ENCODE measurements around the gene TMEM107.

TMEM107 gene

GRCh38 chr17:8148560-8148959 lies 27.6 kb downstream of the TMEM107 start:
- Mint-ChIP-seq H3K9me3 (no peaks in the 10 kb centered on the region), H3K4me3 (no peak overlapping the region), H3K27me3 (ENCODE audit: low read depth) (no peaks in the 10 kb centered on the region), H3K36me3 (ENCODE audit: low read depth) (peaks cover 34% of the 10 kb centered on the region), H3K27ac (no peak overlapping the region), H3K4me1 (peaks cover 6% of the 10 kb centered on the region)
- no peak for TF ChIP-seq CTCF (IDR thresholded peaks at IDR 0.05; ENCODE audit: unreplicated experiment in 3 of 3)

- Mint-ChIP-seq H3K4me3 (peak overlapping the region in 1 of 3 experiments; percentile 25), H3K4me1 (peaks cover 6% of the 10 kb centered on the region), H3K27me3 (ENCODE audit: low read depth) (no peaks in the 10 kb centered on the region), H3K9me3 (no peaks in the 10 kb centered on the region), H3K36me3 (ENCODE audit: low read depth) (peaks cover 34% of the 10 kb centered on the region), H3K27ac (no peak overlapping the region)
- TF ChIP-seq CTCF (IDR thresholded peaks at IDR 0.05; ENCODE audit: unreplicated experiment in 3 of 3), result no peak
Measured at GRCh38 chr17:8147805-8148404, 28.3 kb downstream of the TMEM107 start.

GRCh38 chr17:8147141-8147804 lies 28.9 kb downstream of the TMEM107 start:
- TF ChIP-seq CTCF (IDR thresholded peaks at IDR 0.05; ENCODE audit: unreplicated experiment in 3 of 3), result no peak
- H3K4me1 Mint-ChIP-seq, result peaks cover 6% of the 10 kb centered on the region
- H3K9me3 Mint-ChIP-seq, result no peaks in the 10 kb centered on the region
- H3K4me3 Mint-ChIP-seq, result peak overlapping the region in 1 of 3 experiments; percentile 26
- peaks cover 39% of the 10 kb centered on the region for H3K36me3 Mint-ChIP-seq (ENCODE audit: low read depth)
- H3K27me3 Mint-ChIP-seq (ENCODE audit: low read depth), result no peaks in the 10 kb centered on the region
- no peak overlapping the region for H3K27ac Mint-ChIP-seq

- Mint-ChIP-seq H3K27ac (no peak overlapping the region), H3K9me3 (no peaks in the 10 kb centered on the region), H3K27me3 (ENCODE audit: low read depth) (no peaks in the 10 kb centered on the region), H3K4me3 (peak overlapping the region in 1 of 3 experiments; percentile 26), H3K4me1 (peaks cover 3% of the 10 kb centered on the region), H3K36me3 (ENCODE audit: low read depth) (peaks cover 44% of the 10 kb centered on the region)
- no peak for TF ChIP-seq CTCF (IDR thresholded peaks at IDR 0.05; ENCODE audit: unreplicated experiment in 3 of 3)
Measured at GRCh38 chr17:8146381-8147140, 29.6 kb downstream of the TMEM107 start.

GRCh38 chr17:8145811-8146210 lies 30.4 kb downstream of the TMEM107 start:
- no peak for TF ChIP-seq CTCF (IDR thresholded peaks at IDR 0.05; ENCODE audit: unreplicated experiment in 3 of 3)
- H3K27ac Mint-ChIP-seq, result no peak overlapping the region
- no peaks in the 10 kb centered on the region for H3K9me3 Mint-ChIP-seq
- no peaks in the 10 kb centered on the region for H3K27me3 Mint-ChIP-seq (ENCODE audit: low read depth)
- peaks cover 51% of the 10 kb centered on the region for H3K36me3 Mint-ChIP-seq (ENCODE audit: low read depth)
- no peaks in the 10 kb centered on the region for H3K4me1 Mint-ChIP-seq
- H3K4me3 Mint-ChIP-seq, result peak overlapping the region in 1 of 3 experiments; percentile 46
